Epithelial cell of esophagus (primary cell): ENCODE results near the gene RBP2.

Experiments used
- DNase-seq: peaks from one replicate; pipeline ENCODE4 v3.0.0; 2010; ENCODE audit warnings: low read depth
- H3K4me3 ChIP-seq: 2 replicates; pipeline ENCODE4 v1.5.1; 2011; ENCODE audit warnings: mild to moderate bottlenecking, low read length, control low read depth
- TF ChIP-seq, protein P1 (sequence below): IDR thresholded peaks from 2 replicates; pipeline ENCODE4 v1.5.1; 2011; ENCODE audit warnings: low read depth, mild to moderate bottlenecking, low read length, control low read depth, inconsistent platforms; ENCODE audit not compliant: insufficient read depth; ENCODE audit errors: missing control alignments

Gene RBP2

DNA sequence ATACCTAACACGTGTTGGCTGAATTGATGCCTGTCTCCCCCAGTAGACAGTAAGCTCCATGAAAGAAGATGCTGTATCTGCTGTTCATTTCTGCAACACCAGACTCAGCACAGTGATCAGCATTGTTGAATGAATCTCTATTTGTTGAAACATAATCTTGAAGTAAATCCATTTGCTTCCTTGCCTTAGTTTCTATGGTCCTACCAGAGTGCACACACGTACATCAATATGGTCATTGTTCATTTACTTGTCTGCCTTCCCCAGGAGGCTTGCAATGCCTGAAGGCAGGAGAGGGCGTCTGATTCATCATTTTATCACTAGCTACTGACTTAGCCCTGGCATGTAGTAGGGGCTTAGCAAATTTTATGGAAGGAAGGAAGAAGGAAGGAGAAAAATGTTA, 19.2 kb downstream of the RBP2 start:
- H3K4me3 ChIP-seq = no peak overlapping the region
- peak; percentile 72 for DNase-seq
- TF ChIP-seq, protein P1, sequence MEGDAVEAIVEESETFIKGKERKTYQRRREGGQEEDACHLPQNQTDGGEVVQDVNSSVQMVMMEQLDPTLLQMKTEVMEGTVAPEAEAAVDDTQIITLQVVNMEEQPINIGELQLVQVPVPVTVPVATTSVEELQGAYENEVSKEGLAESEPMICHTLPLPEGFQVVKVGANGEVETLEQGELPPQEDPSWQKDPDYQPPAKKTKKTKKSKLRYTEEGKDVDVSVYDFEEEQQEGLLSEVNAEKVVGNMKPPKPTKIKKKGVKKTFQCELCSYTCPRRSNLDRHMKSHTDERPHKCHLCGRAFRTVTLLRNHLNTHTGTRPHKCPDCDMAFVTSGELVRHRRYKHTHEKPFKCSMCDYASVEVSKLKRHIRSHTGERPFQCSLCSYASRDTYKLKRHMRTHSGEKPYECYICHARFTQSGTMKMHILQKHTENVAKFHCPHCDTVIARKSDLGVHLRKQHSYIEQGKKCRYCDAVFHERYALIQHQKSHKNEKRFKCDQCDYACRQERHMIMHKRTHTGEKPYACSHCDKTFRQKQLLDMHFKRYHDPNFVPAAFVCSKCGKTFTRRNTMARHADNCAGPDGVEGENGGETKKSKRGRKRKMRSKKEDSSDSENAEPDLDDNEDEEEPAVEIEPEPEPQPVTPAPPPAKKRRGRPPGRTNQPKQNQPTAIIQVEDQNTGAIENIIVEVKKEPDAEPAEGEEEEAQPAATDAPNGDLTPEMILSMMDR = no peak

- peak; percentile 62 for DNase-seq
- TF ChIP-seq, protein P1 = no peak
- no peak overlapping the region for H3K4me3 ChIP-seq
Measured at GRCh38 chr3:139456386-139456785, 19.9 kb downstream of the RBP2 start.

DNA sequence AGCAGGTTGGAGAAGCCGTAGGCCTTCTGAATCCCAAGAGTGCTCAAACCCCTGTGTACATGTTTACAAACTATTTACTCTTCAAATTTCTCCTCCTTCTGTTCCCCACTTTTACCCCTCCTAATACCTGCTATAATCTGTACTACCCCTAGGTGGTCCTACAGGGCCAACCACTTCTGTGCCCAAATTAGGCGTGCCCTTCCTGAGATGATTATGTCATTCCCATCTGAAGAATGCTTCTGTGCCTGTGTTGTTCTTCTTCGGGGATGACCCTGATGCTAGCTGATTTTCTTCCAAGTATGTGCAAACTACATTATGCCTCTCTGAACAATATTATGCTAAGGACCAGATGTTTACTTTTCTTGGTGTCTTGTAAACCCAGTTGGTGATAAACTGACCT, 20.5 kb downstream of the RBP2 start:
- DNase-seq = no peak
- TF ChIP-seq, protein P1 = no peak
- H3K4me3 ChIP-seq = no peak overlapping the region

DNA sequence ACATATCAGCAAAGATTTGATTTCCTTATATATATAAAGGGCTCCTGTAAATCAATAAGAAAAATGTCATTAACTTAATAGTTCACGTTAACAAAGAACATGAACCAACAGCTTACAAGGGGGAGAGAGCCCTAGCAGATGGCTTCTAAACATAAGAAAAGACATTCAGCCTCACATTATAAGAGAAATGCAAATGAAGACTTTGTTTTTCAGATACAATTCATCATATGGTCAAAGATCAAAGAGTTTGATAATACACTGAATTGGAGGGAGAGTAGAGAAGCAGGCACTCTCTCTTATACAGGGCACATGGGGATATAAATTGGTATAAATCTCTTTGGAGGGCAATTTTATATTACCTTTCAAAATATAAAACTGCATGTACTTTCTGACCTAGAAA, 21.1 kb downstream of the RBP2 start:
- no peak for DNase-seq
- H3K4me3 ChIP-seq = no peak overlapping the region
- TF ChIP-seq, protein P1 = no peak

DNA sequence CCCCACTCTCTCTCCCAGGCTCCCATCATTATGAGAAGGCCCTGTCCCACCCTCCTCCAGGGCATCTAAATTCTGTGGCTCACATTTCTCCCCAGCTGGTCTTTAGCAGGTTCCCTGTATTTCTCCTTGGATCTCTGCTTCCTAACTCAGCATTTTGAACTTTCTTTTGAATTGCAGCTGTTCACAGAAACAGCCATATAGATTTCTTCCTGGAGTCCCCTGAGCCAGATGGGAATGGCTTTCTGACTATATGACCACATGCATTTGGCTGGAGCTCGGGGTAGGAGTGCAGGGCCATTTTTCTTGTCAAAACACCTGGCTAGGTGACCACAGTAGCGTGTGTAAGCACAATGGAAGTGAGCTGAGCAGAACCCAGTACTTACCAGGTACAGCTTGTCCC, 22.0 kb downstream of the RBP2 start:
- TF ChIP-seq, protein P1 = no peak
- DNase-seq = no peak
- no peak overlapping the region for H3K4me3 ChIP-seq

DNA sequence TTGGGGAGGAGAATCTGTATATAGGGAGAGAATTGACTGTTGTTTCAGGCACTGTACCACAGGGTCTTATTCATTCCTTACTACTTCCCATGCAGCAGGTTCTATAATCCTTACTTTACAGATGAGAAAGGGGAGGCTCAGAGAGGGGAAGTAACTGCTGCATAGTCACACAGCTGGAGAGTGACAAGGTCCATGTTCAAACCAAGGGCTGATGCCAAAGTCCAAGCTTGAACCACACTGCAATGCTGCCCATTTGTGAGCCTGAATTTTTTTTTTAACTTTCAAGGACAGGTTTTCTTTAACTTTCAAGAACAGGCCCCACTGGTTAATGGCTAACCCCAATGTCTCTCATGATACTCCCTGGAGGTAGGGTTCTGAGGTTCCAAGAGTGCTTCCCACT, 26.2 kb downstream of the RBP2 start:
- H3K4me3 ChIP-seq = no peak overlapping the region
- DNase-seq = no peak
- TF ChIP-seq, protein P1 = no peak

DNA sequence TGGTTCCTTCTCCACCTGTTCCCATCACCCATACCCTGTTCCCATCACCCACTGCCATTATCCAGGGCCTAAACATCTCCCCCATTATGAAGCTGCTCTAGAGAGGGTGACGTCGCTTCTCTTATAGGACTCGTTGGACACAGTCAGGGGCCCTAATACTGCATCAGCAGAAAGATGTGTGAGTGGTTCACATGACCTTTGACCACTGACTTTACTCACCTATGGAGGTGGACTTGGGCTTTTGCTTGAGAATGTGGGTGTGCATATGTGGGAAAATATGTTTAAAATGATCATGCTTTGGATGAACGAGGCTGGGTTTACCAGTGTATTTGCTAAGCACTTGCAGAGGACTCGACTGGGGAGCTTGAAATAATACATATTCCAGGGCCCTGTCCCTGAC, 26.8 kb downstream of the RBP2 start:
- TF ChIP-seq, protein P1 = no peak
- H3K4me3 ChIP-seq = no peak overlapping the region
- DNase-seq = no peak
